CD4-positive, alpha-beta memory T cell (primary cell): ENCODE measurements around the gene TMEM170B. TPM values are rescaled to one million over a fixed set of nuclear protein-coding genes. Genes with fewer than 3 reads are reported as not detected.
A peak's percentile ranks its signal among the peaks of the same experiment; 100 is the strongest.

Source experiments
- CTCF ChIA-PET: fragments of 350-600 bp; sonication (Branson Sonifier 250); formaldehyde crosslinking; loops from one replicate; lab custom pipeline; 2021; ENCODE audit warnings: inconsistent platforms; ENCODE audit not compliant: partially characterized antibody; lab: Charles Lee
- POLR2A ChIA-PET: fragments of 350-600 bp; sonication (Branson Sonifier 250); formaldehyde crosslinking; loops from one replicate; lab custom pipeline; 2021; ENCODE audit not compliant: partially characterized antibody; lab: Charles Lee
- DNase-seq, 5 donors: peaks; one replicate each; pipeline versions ENCODE4 v3.0.0 to v3.0.0-alpha.2; 2020 to 2022; ENCODE audit warnings: mixed read lengths in 1 of 5
- H3K27ac ChIP-seq: one replicate; pipeline ENCODE4 v1.7.0; 2013; ENCODE audit warnings: low read depth, low read length
- H3K27me3 ChIP-seq: 2 replicates; pipeline ENCODE4 v1.7.0; 2013; ENCODE audit warnings: mild to moderate bottlenecking, low read length, moderate library complexity; ENCODE audit not compliant: insufficient read depth
- H3K36me3 ChIP-seq: 2 replicates; pipeline ENCODE4 v1.7.0; 2013; ENCODE audit warnings: mild to moderate bottlenecking, low read length, moderate library complexity; ENCODE audit not compliant: insufficient read depth
- H3K4me1 ChIP-seq: 2 replicates; pipeline ENCODE4 v1.7.0; 2013; ENCODE audit warnings: mild to moderate bottlenecking, low read length, moderate library complexity; ENCODE audit not compliant: insufficient read depth
- H3K4me3 ChIP-seq, 2 donors: one replicate each; pipeline ENCODE4 v1.7.0; 2013; ENCODE audit warnings: low read length in 2 of 2, mild to moderate bottlenecking in 1 of 2
- H3K9me3 ChIP-seq, 2 donors: one replicate each; pipeline ENCODE4 v1.7.0; 2013; ENCODE audit warnings: low read length in 2 of 2, control low read depth in 1 of 2; ENCODE audit not compliant: control insufficient read depth in 1 of 2
- H3K27ac Mint-ChIP-seq, 7 donors: one replicate each; pipeline ENCODE4 v1.8.0; 2020 to 2021; ENCODE audit warnings: mixed read lengths in 7 of 7, mild to moderate bottlenecking in 6 of 7, inconsistent platforms in 3 of 7, moderate library complexity in 3 of 7
- H3K27me3 Mint-ChIP-seq, 2 donors: one replicate each; pipeline ENCODE4 v1.8.0; 2020 to 2021; ENCODE audit warnings: mixed read lengths in 2 of 2
- H3K36me3 Mint-ChIP-seq, 2 donors: one replicate each; pipeline ENCODE4 v1.8.0; 2020 to 2021; ENCODE audit warnings: mixed read lengths in 2 of 2, inconsistent platforms in 1 of 2, mild to moderate bottlenecking in 1 of 2
- H3K4me1 Mint-ChIP-seq, 4 donors: one replicate each; pipeline ENCODE4 v1.8.0; 2020 to 2021; ENCODE audit warnings: mixed read lengths in 4 of 4, mild to moderate bottlenecking in 1 of 4
- H3K4me3 Mint-ChIP-seq, 8 donors: one replicate each; pipeline ENCODE4 v1.8.0; 2020 to 2021; ENCODE audit warnings: mixed read lengths in 8 of 8, mild to moderate bottlenecking in 7 of 8, moderate library complexity in 6 of 8, inconsistent platforms in 3 of 8
- H3K9me3 Mint-ChIP-seq, 8 donors: one replicate each; pipeline ENCODE4 v1.8.0; 2020 to 2021; ENCODE audit warnings: mixed read lengths in 8 of 8, mild to moderate bottlenecking in 5 of 8, inconsistent platforms in 3 of 8, moderate library complexity in 1 of 8
- intact Hi-C: fragments of 100-400 bp; cut with micrococcal nuclease; formaldehyde crosslinking; loops from one replicate; pipeline ENCODE4 v1.15.1; 2023
- polyA plus RNA-seq, 2 donors: library from polyadenylated mRNA; unstranded; fragments of 300-500 nt; fragmentation: Illumina TruSeq; gene quantifications; one replicate each; pipeline ENCODE4 v1.2.3, GENCODE V29; 2021
- total RNA-seq, 2 experiments: library from RNA; stranded (reverse); gene quantifications; one replicate each; pipeline ENCODE4 v1.2.3, GENCODE V29; 2021

TMEM170B gene
- total and polyA plus RNA-seq, 4 experiments from 2014 or later, result 0.08 to 2.1 (median 1.2) TPM

- no peaks in the 10 kb centered on the region for H3K4me1 Mint-ChIP-seq
- no peaks in the 10 kb centered on the region for H3K36me3 ChIP-seq
- H3K9me3 Mint-ChIP-seq, result peaks cover 0 to 3% (median 0%) of the 10 kb centered on the region in 8 donors
- no peak overlapping the region for H3K4me3 Mint-ChIP-seq
- H3K9me3 ChIP-seq, result no peaks in the 10 kb centered on the region
- no peak for DNase-seq
- no peaks in the 10 kb centered on the region for H3K36me3 Mint-ChIP-seq
- CTCF ChIA-PET, result no interaction called here
- H3K27me3 ChIP-seq, result no peaks in the 10 kb centered on the region
- intact Hi-C loops, result no loop called here
- POLR2A ChIA-PET, result no interaction called here
- H3K27ac Mint-ChIP-seq, result no peak overlapping the region
- no peaks in the 10 kb centered on the region for H3K4me1 ChIP-seq
- H3K27me3 Mint-ChIP-seq, result no peaks in the 10 kb centered on the region
- no peak overlapping the region for H3K4me3 ChIP-seq
- no peak overlapping the region for H3K27ac ChIP-seq
These were observed 18.8 kb downstream of the TMEM170B start for GRCh38 chr6:11556309-11556708.

GRCh38 chr6:11563793-11564192 lies 26.2 kb downstream of the TMEM170B start:
- Mint-ChIP-seq H3K27ac (no peak overlapping the region), H3K4me3 (no peak overlapping the region), H3K4me1 (no peaks in the 10 kb centered on the region), H3K27me3 (peaks cover 0 to 2% of the 10 kb centered on the region in 2 donors), H3K9me3 (no peaks in the 10 kb centered on the region), H3K36me3 (peaks cover 7% of the 10 kb centered on the region in 2 donors)
- ChIA-PET CTCF (interaction anchor here (1.4 to 3.0 kb wide), 2 partner anchors 10 to 12 kb away, joined by 3 to 9 read pairs; no protein-coding TSS in a partner anchor), POLR2A (no interaction called here)
- intact Hi-C loops, result no loop called here
- DNase-seq, result no peak
- Histone ChIP-seq H3K9me3 (no peaks in the 10 kb centered on the region), H3K27me3 (no peaks in the 10 kb centered on the region), H3K4me1 (no peaks in the 10 kb centered on the region), H3K36me3 (no peaks in the 10 kb centered on the region), H3K4me3 (no peak overlapping the region), H3K27ac (no peak overlapping the region)

GRCh38 chr6:11566609-11567008 lies 29.1 kb downstream of the TMEM170B start:
- Mint-ChIP-seq H3K4me1 (no peaks in the 10 kb centered on the region), H3K27ac (no peak overlapping the region), H3K36me3 (peaks cover 7% of the 10 kb centered on the region in 2 donors), H3K9me3 (no peaks in the 10 kb centered on the region), H3K27me3 (peaks cover 0 to 2% of the 10 kb centered on the region in 2 donors), H3K4me3 (no peak overlapping the region)
- DNase-seq, result no peak
- Histone ChIP-seq H3K9me3 (no peaks in the 10 kb centered on the region), H3K27ac (no peak overlapping the region), H3K4me3 (no peak overlapping the region), H3K4me1 (no peaks in the 10 kb centered on the region), H3K27me3 (no peaks in the 10 kb centered on the region), H3K36me3 (no peaks in the 10 kb centered on the region)
- intact Hi-C loops, result no loop called here
- CTCF ChIA-PET, result interaction anchor here (1.0 to 3.0 kb wide), 3 partner anchors 9 to 89 kb away, joined by 3 to 9 read pairs (median 3); no protein-coding TSS in a partner anchor
- POLR2A ChIA-PET, result no interaction called here

GRCh38 chr6:11571073-11571472 lies 33.5 kb downstream of the TMEM170B start:
- Histone ChIP-seq H3K27ac (no peak overlapping the region), H3K27me3 (no peaks in the 10 kb centered on the region), H3K4me3 (no peak overlapping the region), H3K4me1 (no peaks in the 10 kb centered on the region), H3K9me3 (no peaks in the 10 kb centered on the region), H3K36me3 (no peaks in the 10 kb centered on the region)
- Mint-ChIP-seq H3K4me3 (no peak overlapping the region), H3K36me3 (peaks cover 7% of the 10 kb centered on the region in 2 donors), H3K27me3 (no peaks in the 10 kb centered on the region), H3K27ac (no peak overlapping the region), H3K4me1 (no peaks in the 10 kb centered on the region), H3K9me3 (no peaks in the 10 kb centered on the region)
- intact Hi-C loops, result no loop called here
- POLR2A ChIA-PET, result no interaction called here
- CTCF ChIA-PET, result interaction anchor here (1.3 kb wide), 1 partner anchor 19 kb away, joined by 3 read pairs; no protein-coding TSS in a partner anchor
- no peak for DNase-seq

GRCh38 chr6:11575408-11576033 lies 38.0 kb downstream of the TMEM170B start:
- POLR2A ChIA-PET, result no interaction called here
- H3K4me3 Mint-ChIP-seq, result no peak overlapping the region
- H3K27ac Mint-ChIP-seq, result no peak overlapping the region
- CTCF ChIA-PET, result interaction anchor here (0.5 to 1.9 kb wide), 16 partner anchors 9 to 507 kb away, joined by 3 to 22 read pairs (median 4); no protein-coding TSS in a partner anchor
- H3K27me3 ChIP-seq, result no peaks in the 10 kb centered on the region
- intact Hi-C loops, result loop anchor here (1.0 kb wide), 4 partner anchors 37 to 431 kb away; no protein-coding TSS in a partner anchor
- no peaks in the 10 kb centered on the region for H3K9me3 Mint-ChIP-seq
- H3K4me1 Mint-ChIP-seq, result no peaks in the 10 kb centered on the region
- no peaks in the 10 kb centered on the region for H3K36me3 Mint-ChIP-seq
- no peaks in the 10 kb centered on the region for H3K27me3 Mint-ChIP-seq
- no peak overlapping the region for H3K27ac ChIP-seq
- H3K9me3 ChIP-seq, result no peaks in the 10 kb centered on the region
- no peaks in the 10 kb centered on the region for H3K36me3 ChIP-seq
- no peak overlapping the region for H3K4me3 ChIP-seq
- H3K4me1 ChIP-seq, result no peaks in the 10 kb centered on the region
- DNase-seq, result peak in 4 of 5 donors; percentile 39 to 43 (median 40)

- H3K27me3 Mint-ChIP-seq, result no peaks in the 10 kb centered on the region
- Histone ChIP-seq H3K4me3 (no peak overlapping the region), H3K4me1 (no peaks in the 10 kb centered on the region), H3K27me3 (no peaks in the 10 kb centered on the region), H3K9me3 (no peaks in the 10 kb centered on the region), H3K36me3 (no peaks in the 10 kb centered on the region), H3K27ac (no peak overlapping the region)
- intact Hi-C loops, result no loop called here
- no peak overlapping the region for H3K27ac Mint-ChIP-seq
- no peak overlapping the region for H3K4me3 Mint-ChIP-seq
- H3K9me3 Mint-ChIP-seq, result no peaks in the 10 kb centered on the region
- H3K4me1 Mint-ChIP-seq, result no peaks in the 10 kb centered on the region
- CTCF ChIA-PET, result no interaction called here
- DNase-seq, result no peak
- no peaks in the 10 kb centered on the region for H3K36me3 Mint-ChIP-seq
- POLR2A ChIA-PET, result no interaction called here
These were observed 43.3 kb downstream of the TMEM170B start for GRCh38 chr6:11580686-11581405.

- intact Hi-C loops, result loop anchor here (2.0 kb wide), 1 partner anchor 1021 kb away; no protein-coding TSS in a partner anchor
- DNase-seq, result no peak
- POLR2A ChIA-PET, result interaction anchor here (0.6 kb wide), 1 partner anchor 417 kb away, joined by 3 read pairs; no protein-coding TSS in a partner anchor
These were observed 46.7 kb downstream of the TMEM170B start for GRCh38 chr6:11584244-11584643.

More at GRCh38 chr6:11584244-11584643, 46.7 kb downstream of the TMEM170B start:
- peaks cover 3% of the 10 kb centered on the region in 2 donors for H3K27me3 Mint-ChIP-seq
- H3K4me1 ChIP-seq, result no peaks in the 10 kb centered on the region
- no peaks in the 10 kb centered on the region for H3K27me3 ChIP-seq
- no peaks in the 10 kb centered on the region for H3K36me3 Mint-ChIP-seq
- CTCF ChIA-PET, result interaction anchor here (1.1 to 1.9 kb wide), 2 partner anchors 8 to 11 kb away, joined by 5 read pairs; no protein-coding TSS in a partner anchor
- H3K4me3 Mint-ChIP-seq, result no peak overlapping the region
- H3K9me3 ChIP-seq, result no peaks in the 10 kb centered on the region
- H3K9me3 Mint-ChIP-seq, result no peaks in the 10 kb centered on the region
- no peak overlapping the region for H3K27ac Mint-ChIP-seq
- no peak overlapping the region for H3K27ac ChIP-seq
- no peak overlapping the region for H3K4me3 ChIP-seq
- no peaks in the 10 kb centered on the region for H3K36me3 ChIP-seq
- H3K4me1 Mint-ChIP-seq, result no peaks in the 10 kb centered on the region
